Activated CD4-positive, alpha-beta T cell treated with anti-CD3 and anti-CD28 coated beads for 36 hours (primary cell): ENCODE measurements around the gene CALML5. TPM values are rescaled to one million over a fixed set of nuclear protein-coding genes. Genes with fewer than 3 reads are reported as not detected.
A peak's percentile ranks its signal among the peaks of the same experiment; 100 is the strongest.

Experiments used
- ATAC-seq: fragments of 200-7000 bp; cut with Tn5 transposase; one replicate; pipeline ENCODE4 v1.10.0; 2021; ENCODE audit warnings: mild to moderate bottlenecking, moderate library complexity
- CTCF ChIA-PET: fragments of 350-600 bp; sonication (Branson Sonifier 250); formaldehyde crosslinking; loops from one replicate; lab custom pipeline; 2021; ENCODE audit warnings: antibody characterized with exemption; lab: Charles Lee
- POLR2A ChIA-PET: fragments of 350-600 bp; sonication (Branson Sonifier 250); formaldehyde crosslinking; loops from one replicate; lab custom pipeline; 2021; ENCODE audit warnings: antibody characterized with exemption, inconsistent platforms; lab: Charles Lee
- DNase-seq: peaks from one replicate; pipeline ENCODE4 v3.0.0-alpha.2; 2020
- H3K27ac Mint-ChIP-seq: one replicate; pipeline ENCODE4 v1.8.0; 2021; ENCODE audit warnings: mixed read lengths
- H3K27me3 Mint-ChIP-seq: one replicate; pipeline ENCODE4 v1.8.0; 2021; ENCODE audit warnings: mixed read lengths
- H3K36me3 Mint-ChIP-seq: one replicate; pipeline ENCODE4 v1.8.0; 2021; ENCODE audit warnings: low read depth, mixed read lengths
- H3K4me1 Mint-ChIP-seq: one replicate; pipeline ENCODE4 v1.8.0; 2021; ENCODE audit warnings: mixed read lengths
- H3K4me3 Mint-ChIP-seq: one replicate; pipeline ENCODE4 v1.8.0; 2021; ENCODE audit warnings: mild to moderate bottlenecking, moderate library complexity, mixed read lengths
- H3K9me3 Mint-ChIP-seq: one replicate; pipeline ENCODE4 v1.8.0; 2021; ENCODE audit warnings: low read depth, mixed read lengths
- intact Hi-C, 2 experiments: fragments of 100-400 bp; cut with DNase I in 1 of 2; cut with micrococcal nuclease in 1 of 2; formaldehyde crosslinking; loops; one replicate each; pipeline versions ENCODE4 v1.14.2 to v1.15.1; 2022 to 2024; cut with DNase I, micrococcal nuclease
- total RNA-seq, 2 experiments: library from RNA; stranded (reverse); gene quantifications; one replicate each; pipeline ENCODE4 v1.2.3, GENCODE V29; 2021

Gene CALML5
- total RNA-seq, 2 experiments from 2014 or later = not detected

DNA sequence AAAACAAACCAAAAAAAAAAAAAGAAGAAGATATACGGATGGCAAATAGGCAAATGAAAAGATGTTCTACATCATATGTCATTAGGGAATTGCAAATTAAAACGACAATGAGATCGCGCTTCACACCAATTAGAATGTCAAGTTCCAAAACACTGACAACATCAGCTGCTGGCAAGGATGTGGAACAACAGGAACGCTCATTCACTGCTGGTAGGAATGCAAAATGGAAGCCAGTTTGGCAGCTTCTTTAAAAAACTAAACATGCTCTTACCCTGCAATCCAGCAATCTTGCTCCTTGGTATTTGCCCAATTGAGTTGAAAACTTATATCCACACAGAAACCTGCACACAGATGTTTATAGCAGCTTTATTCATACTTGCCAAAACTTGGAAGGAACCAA, 34.8 kb downstream of the CALML5 start:
- CTCF ChIA-PET = no interaction called here
- no peaks in the 10 kb centered on the region for H3K27me3 Mint-ChIP-seq
- intact Hi-C loops = no loop called here

DNA sequence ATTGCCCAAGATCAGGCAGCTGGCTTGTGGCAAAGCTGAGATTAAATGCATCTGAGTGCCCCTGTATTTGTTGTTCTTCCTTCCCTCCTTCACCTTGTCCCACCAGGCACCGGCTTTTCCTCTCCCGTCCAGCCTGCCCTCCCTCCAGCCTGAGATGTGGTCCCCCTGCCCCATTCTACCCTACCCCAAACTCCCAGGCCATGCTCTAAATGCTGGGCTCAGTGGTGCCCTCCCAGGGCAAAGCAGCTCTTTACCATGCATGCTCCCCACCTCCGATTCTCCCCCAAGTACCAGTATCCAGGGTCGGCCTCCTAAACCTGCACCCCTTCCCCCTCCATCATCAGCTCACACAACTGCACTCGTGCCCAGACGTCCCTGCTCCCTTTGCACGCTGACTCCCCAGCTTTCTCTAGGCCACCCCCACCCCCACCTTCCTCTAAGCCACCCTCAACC, 36.5 kb downstream of the CALML5 start:
- Mint-ChIP-seq H3K27me3 (no peaks in the 10 kb centered on the region), H3K4me1 (peaks cover 12% of the 10 kb centered on the region), H3K27ac (no peak overlapping the region), H3K4me3 (no peak overlapping the region), H3K9me3 (no peaks in the 10 kb centered on the region), H3K36me3 (peaks cover 10% of the 10 kb centered on the region)
- ATAC-seq = no peak
- CTCF ChIA-PET = interaction anchor here (2.1 to 2.8 kb wide), 3 partner anchors 16 to 161 kb away, joined by 6 to 12 read pairs (median 11); no protein-coding TSS in a partner anchor
- DNase-seq = no peak
- POLR2A ChIA-PET = interaction anchor here (0.9 kb wide), 2 partner anchors 86 to 160 kb away, joined by 3 read pairs; no protein-coding TSS in a partner anchor
- intact Hi-C loops = no loop called here

More for the DNA sequence above, 34.8 kb downstream of the CALML5 start:
- no peaks in the 10 kb centered on the region for H3K9me3 Mint-ChIP-seq
- no peaks in the 10 kb centered on the region for H3K36me3 Mint-ChIP-seq
- H3K4me3 Mint-ChIP-seq = no peak overlapping the region
- H3K27ac Mint-ChIP-seq = no peak overlapping the region
- no peak for ATAC-seq
- POLR2A ChIA-PET = no interaction called here
- H3K4me1 Mint-ChIP-seq = peaks cover 5% of the 10 kb centered on the region
- DNase-seq = no peak

DNA sequence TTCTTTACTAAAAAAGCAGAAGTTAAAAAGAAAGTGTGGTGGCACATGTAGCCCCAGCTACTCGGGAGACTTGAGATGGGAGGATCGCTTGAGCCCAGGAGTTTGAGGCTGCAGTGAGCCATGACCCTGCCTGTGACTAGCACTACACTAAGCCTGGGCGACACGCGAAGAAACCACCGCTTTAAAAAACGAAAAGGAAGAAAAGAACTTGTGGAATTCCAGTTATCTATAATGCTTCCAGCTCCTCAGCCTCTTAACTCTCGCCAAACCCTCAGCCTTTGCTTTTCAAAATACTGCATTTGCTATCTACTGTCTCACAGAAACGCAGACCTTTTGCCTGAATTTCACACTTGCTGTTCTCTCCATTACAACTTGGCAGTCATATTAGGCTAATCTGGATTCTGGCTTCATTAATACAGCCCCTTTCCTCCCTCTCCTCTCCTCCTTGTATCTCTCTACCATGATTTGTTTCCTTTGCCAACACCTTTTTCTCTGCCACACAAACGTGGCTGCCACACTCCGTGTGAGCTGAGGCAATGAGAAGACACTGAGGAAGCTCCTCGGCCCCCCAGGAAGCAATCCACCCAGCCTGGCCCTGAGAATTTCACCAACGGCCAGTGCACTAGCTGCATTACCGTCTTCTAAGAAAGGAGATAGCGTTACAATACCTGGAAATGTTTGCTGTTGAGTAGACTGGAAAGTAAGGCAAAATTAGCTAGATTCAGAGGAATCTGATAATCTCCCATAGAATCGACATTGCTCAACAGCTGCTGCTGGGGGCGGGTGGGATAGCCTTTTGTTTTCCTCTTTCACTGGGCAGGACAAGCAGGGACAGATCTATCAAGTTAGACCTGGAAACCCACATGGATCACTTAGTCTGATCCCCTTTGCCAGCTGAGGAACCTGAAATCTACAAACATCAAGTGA, 37.2 kb downstream of the CALML5 start:
- H3K36me3 Mint-ChIP-seq = peaks cover 12% of the 10 kb centered on the region
- intact Hi-C loops = no loop called here
- H3K4me3 Mint-ChIP-seq = no peak overlapping the region
- H3K4me1 Mint-ChIP-seq = peaks cover 17% of the 10 kb centered on the region
- no peak overlapping the region for H3K27ac Mint-ChIP-seq
- no peak for DNase-seq
- ChIA-PET POLR2A (interaction anchor here (0.9 kb wide), 1 partner anchor 161 kb away, joined by 3 read pairs; no protein-coding TSS in a partner anchor), CTCF (interaction anchor here (0.6 to 2.8 kb wide), 5 partner anchors 16 to 161 kb away, joined by 3 to 12 read pairs (median 6); no protein-coding TSS in a partner anchor)
- H3K27me3 Mint-ChIP-seq = no peaks in the 10 kb centered on the region
- ATAC-seq = no peak
- H3K9me3 Mint-ChIP-seq = no peaks in the 10 kb centered on the region

DNA sequence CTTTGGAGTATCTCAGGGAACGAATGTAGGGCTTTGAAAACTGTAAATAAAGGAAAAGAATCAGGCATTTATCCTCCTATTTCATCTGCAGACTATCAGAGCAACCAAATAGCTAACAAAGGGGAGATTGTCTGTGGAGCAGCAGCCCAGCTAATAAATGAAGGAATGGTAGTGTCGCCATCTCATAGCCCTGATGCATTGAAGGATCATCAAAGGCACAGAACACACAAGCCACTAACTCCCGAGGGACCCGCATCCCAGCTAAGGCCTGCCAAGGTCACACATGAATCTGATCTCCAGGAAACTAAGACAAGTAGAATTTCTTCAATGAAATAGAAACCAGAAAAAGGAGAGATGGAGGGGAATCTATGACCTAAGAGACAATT, 38.2 kb downstream of the CALML5 start:
- H3K27ac Mint-ChIP-seq = no peak overlapping the region
- H3K36me3 Mint-ChIP-seq = peaks cover 20% of the 10 kb centered on the region
- DNase-seq (no peak), ATAC-seq (no peak)
- POLR2A ChIA-PET = interaction anchor here (0.6 kb wide), 1 partner anchor 1056 kb away, joined by 4 read pairs; no protein-coding TSS in a partner anchor
- H3K27me3 Mint-ChIP-seq = no peaks in the 10 kb centered on the region
- CTCF ChIA-PET = interaction anchor here (0.7 to 2.8 kb wide), 7 partner anchors 13 to 1278 kb away, joined by 3 to 12 read pairs (median 4); no protein-coding TSS in a partner anchor
- H3K9me3 Mint-ChIP-seq = no peaks in the 10 kb centered on the region
- no peak overlapping the region for H3K4me3 Mint-ChIP-seq
- H3K4me1 Mint-ChIP-seq = peaks cover 12% of the 10 kb centered on the region
- intact Hi-C loops = no loop called here

DNA sequence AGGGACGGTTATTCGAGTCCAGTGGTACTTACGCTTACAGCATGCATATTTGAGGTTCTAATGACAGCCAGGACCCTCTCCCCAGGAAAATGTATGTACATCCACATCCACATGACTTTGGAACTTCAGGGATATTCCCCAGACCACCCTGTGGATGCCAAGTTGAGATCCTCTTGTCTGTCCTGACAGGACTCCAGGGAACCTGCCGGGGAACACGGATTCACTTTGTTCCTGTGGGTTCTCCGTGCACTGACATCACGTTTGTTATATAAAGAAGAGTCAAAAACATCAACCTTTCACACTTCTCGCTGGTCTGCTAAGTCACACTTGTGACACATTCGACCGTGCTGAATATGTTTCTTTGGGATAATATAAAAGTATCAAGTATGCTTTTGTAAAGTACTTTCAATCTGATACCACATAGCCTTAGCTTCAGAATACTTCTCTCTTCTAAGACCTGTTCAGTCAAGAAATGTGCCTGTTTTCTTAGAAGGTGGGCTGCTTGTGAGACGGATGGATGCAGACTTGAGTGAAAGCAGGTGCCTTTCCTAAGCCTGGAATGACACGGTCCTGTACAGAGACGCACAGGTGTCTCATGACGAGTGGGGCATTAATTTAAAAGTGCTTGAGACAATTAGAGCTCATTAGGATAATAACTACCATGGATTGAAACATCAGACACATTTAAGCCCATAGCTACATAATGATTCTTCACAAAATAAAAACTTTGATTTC, 38.7 kb downstream of the CALML5 start:
- POLR2A ChIA-PET = interaction anchor here (0.6 kb wide), 1 partner anchor 1056 kb away, joined by 4 read pairs; no protein-coding TSS in a partner anchor

DNA sequence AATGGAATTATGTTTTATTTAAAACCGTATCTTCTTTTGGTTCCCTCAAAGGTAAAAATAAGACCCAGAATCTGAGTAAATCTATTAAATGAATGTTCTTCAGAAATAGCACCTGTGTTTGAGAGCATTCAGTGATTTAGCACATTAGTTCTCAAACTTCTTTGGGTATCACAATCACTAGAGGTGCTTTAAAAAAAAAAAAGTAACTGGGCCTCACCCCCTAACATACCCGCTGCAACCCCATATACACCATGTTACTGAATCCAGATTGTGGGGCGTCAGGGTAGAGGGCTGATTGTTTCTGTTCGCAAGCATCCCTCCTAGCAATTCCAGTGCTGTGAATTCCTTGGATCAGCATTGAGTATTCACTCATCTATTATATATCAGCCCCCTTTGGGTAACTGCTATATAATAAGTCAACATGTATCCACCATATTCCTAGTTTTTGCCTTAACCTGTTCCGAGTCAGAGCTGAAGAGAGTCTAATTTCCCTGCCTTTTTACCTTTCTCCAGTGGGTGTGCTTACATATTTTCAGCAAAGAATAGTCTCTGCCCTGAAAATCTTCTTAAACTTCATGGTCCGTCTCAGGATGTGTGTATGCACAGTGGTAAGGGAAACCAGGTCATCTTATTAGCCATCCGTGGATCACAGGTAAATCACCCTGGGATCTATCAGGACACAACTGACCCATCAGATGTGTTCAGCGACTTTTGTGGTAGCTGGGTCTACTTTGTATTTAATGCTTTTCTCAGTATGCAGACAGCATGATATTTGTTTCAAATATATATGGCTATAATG, 40.2 kb downstream of the CALML5 start:
- POLR2A ChIA-PET = no interaction called here
- Mint-ChIP-seq H3K27ac (no peak overlapping the region), H3K27me3 (no peaks in the 10 kb centered on the region), H3K4me1 (peaks cover 12% of the 10 kb centered on the region), H3K36me3 (peaks cover 34% of the 10 kb centered on the region), H3K4me3 (no peak overlapping the region), H3K9me3 (no peaks in the 10 kb centered on the region)
- CTCF ChIA-PET = no interaction called here
- DNase-seq (no peak), ATAC-seq (no peak)
- intact Hi-C loops = no loop called here

More for the DNA sequence above, 38.7 kb downstream of the CALML5 start:
- CTCF ChIA-PET = interaction anchor here (0.7 to 2.8 kb wide), 6 partner anchors 13 to 1278 kb away, joined by 3 to 12 read pairs (median 5); no protein-coding TSS in a partner anchor
- intact Hi-C loops = no loop called here
- ATAC-seq (no peak), DNase-seq (no peak)
- no peaks in the 10 kb centered on the region for H3K9me3 Mint-ChIP-seq
- H3K36me3 Mint-ChIP-seq = peaks cover 26% of the 10 kb centered on the region
- no peaks in the 10 kb centered on the region for H3K27me3 Mint-ChIP-seq
- H3K4me3 Mint-ChIP-seq = no peak overlapping the region
- peaks cover 12% of the 10 kb centered on the region for H3K4me1 Mint-ChIP-seq
- H3K27ac Mint-ChIP-seq = no peak overlapping the region

DNA sequence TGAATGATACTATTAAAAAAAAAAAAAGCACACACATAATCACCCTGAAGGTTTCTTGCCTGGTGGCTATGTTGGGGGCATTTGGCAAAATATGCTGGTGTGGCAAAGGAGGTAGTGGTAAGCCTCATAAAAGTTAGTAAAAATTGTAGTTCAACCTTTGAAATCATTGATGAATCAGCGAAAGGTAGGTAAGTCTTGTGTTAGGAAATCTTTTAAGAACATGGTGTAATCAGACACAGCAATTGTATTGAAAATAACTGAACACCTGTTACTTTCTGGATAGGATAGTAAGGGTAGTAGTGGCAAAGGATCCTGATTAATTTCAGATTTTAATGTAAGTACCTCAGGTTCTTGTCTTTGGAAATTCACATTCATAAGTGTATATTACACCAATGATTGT, 40.9 kb downstream of the CALML5 start:
- ATAC-seq = no peak
- ChIA-PET POLR2A (no interaction called here), CTCF (no interaction called here)
- Mint-ChIP-seq H3K4me3 (no peak overlapping the region), H3K9me3 (no peaks in the 10 kb centered on the region), H3K4me1 (peaks cover 12% of the 10 kb centered on the region), H3K27me3 (no peaks in the 10 kb centered on the region), H3K27ac (no peak overlapping the region), H3K36me3 (peaks cover 37% of the 10 kb centered on the region)
- intact Hi-C loops = no loop called here
- no peak for DNase-seq

DNA sequence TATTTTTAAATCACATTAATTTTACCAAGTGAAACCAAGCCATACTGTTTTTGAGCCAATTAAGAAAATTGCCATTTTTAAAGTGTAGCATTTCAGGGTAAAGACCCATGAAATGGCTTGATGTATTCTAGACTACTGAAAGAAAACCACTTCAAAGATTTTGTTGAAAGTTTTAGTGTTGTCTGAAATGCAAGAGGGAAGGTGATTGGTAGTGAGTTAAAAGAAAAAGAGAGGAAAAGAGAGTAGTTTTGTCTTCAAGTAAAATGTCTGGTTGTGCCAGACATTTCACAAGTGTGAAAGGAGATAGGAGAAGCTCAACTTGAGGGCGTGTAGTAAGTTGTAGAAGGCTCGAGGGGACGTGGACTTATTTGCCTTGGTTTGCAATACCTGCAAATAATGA, 41.6 kb downstream of the CALML5 start:
- POLR2A ChIA-PET = no interaction called here
- H3K4me3 Mint-ChIP-seq = peak overlapping the region; percentile 3
- peaks cover 39% of the 10 kb centered on the region for H3K36me3 Mint-ChIP-seq
- ATAC-seq = no peak
- CTCF ChIA-PET = no interaction called here
- H3K27ac Mint-ChIP-seq = peak overlapping the region; percentile 48
- H3K27me3 Mint-ChIP-seq = no peaks in the 10 kb centered on the region
- intact Hi-C loops = no loop called here
- H3K9me3 Mint-ChIP-seq = no peaks in the 10 kb centered on the region
- DNase-seq = no peak
- peaks cover 12% of the 10 kb centered on the region for H3K4me1 Mint-ChIP-seq

DNA sequence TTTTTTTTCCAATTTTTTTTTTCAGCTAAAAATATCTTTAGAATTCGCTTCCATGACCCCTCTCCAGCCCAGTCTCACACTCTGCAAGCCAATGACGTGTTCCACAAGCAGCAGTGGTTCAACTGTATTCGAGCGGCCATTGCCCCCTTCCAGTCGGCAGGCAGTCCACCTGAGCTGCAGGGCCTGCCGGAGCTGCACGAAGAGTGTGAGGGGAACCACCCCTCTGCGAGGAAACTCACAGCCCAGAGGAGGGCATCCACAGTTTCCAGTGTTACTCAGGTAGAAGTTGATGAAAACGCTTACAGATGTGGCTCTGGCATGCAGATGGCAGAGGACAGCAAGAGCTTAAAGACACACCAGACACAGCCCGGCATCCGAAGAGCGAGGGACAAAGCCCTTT, 42.8 kb downstream of the CALML5 start:
- H3K4me1 Mint-ChIP-seq = peaks cover 12% of the 10 kb centered on the region
- ATAC-seq (no peak), DNase-seq (no peak)
- no peak overlapping the region for H3K27ac Mint-ChIP-seq
- CTCF ChIA-PET = interaction anchor here (0.6 to 3.6 kb wide), 3 partner anchors 13 to 131 kb away, joined by 3 to 21 read pairs (median 3); no protein-coding TSS in a partner anchor
- H3K9me3 Mint-ChIP-seq = no peaks in the 10 kb centered on the region
- no peak overlapping the region for H3K4me3 Mint-ChIP-seq
- intact Hi-C loops = no loop called here
- no peaks in the 10 kb centered on the region for H3K27me3 Mint-ChIP-seq
- POLR2A ChIA-PET = no interaction called here
- H3K36me3 Mint-ChIP-seq = peaks cover 43% of the 10 kb centered on the region

DNA sequence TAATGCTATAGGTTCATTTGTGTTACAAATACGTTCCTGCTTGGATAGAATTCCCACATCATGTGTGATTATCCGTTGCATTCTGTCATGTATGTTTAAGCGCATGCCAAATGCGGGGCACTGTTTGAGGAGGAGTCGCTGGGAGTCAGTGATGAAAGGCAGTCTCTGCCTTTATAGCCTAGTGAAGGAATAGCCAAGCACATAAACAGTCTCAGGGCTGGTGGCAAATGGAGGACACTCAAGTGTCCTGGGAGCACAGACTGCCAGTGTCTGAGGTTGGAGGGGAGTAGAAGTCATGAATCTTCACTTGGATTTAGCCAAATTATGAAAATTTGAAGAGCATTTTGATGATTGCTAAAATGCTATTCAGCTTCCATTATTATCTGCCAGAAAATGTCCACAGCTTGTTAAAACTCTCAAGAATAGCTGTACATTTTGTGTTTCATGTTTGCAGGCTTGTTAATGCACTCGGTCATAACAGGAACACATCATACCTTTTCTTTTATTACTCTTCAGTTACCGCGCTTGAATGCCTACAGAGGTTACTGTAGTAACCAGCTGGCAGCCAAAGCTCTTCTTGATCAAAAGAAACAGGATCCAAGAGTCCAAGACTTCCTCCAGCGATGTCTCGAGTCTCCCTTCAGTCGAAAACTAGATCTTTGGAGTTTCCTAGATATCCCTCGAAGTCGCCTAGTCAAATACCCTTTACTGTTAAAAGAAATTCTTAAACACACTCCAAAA, 45.5 kb downstream of the CALML5 start:
- no peak overlapping the region for H3K4me3 Mint-ChIP-seq
- peaks cover 39% of the 10 kb centered on the region for H3K36me3 Mint-ChIP-seq
- POLR2A ChIA-PET = no interaction called here
- CTCF ChIA-PET = interaction anchor here (0.7 to 3.6 kb wide), 3 partner anchors 10 to 615 kb away, joined by 3 to 21 read pairs (median 6); no protein-coding TSS in a partner anchor
- H3K4me1 Mint-ChIP-seq = peaks cover 18% of the 10 kb centered on the region
- no peaks in the 10 kb centered on the region for H3K27me3 Mint-ChIP-seq
- no peaks in the 10 kb centered on the region for H3K9me3 Mint-ChIP-seq
- DNase-seq (no peak), ATAC-seq (no peak)
- intact Hi-C loops = no loop called here
- H3K27ac Mint-ChIP-seq = no peak overlapping the region
